OCI-LY3 (cell line): ENCODE results near the gene SMC1B.

Experiments
- CTCF ChIP-seq: fragments of 200-600, 300-600 bp; sonication (generic); IDR thresholded peaks from 2 replicates; pipeline ENCODE4 v1.5.1; 2014; ENCODE audit warnings: antibody characterized with exemption, low read length, low read depth
- EZH2phosphoT487 ChIP-seq: fragments of 200-600 bp; shearing (Covaris generic); IDR thresholded peaks from 2 replicates; pipeline ENCODE4 v1.6.1; 2018; ENCODE audit warnings: antibody characterized with exemption, mixed run types, low read depth

GRCh38 chr22:45423524-45423923 is 10.1 kb upstream of the SMC1B start:
- TF ChIP-seq CTCF, result no peak
- no peak for TF ChIP-seq EZH2phosphoT487
